ENCODE measurements around the gene DOCK2. TPM values are rescaled to one million over a fixed set of nuclear protein-coding genes. Genes with fewer than 3 reads are reported as not detected.

The DOCK2 gene
- total and polyA plus RNA-seq, 12 donors: 3.3 to 59.5 (median 21.0) TPM

GRCh38 chr5:170039830-170040229 lies 402.8 kb downstream of the DOCK2 start:
- Histone ChIP-seq H3K4me1 (replicated peaks in 1 of 2) (no peaks in the 10 kb centered on the region), H3K27me3 (no peaks in the 10 kb centered on the region), H3K9me3 (replicated peaks in 1 of 3) (no peaks in the 10 kb centered on the region), H3K4me3 (no peak overlapping the region), H3K36me3 (replicated peaks in 1 of 2) (no peaks in the 10 kb centered on the region), H3K27ac (no peak overlapping the region)
- no peak for DNase-seq
- TF ChIP-seq POLR2A (IDR thresholded peaks at IDR 0.05) (no peak), CTCF (IDR thresholded peaks at IDR 0.05) (no peak)
- intact Hi-C loops (cut with DNase I): no loop called here
- WGBS, 4 donors: 77 to 87% (median 84%) methylated on average over 3 of the region's 3 CpGs

GRCh38 chr5:170046241-170046640 lies 409.2 kb downstream of the DOCK2 start:
- Histone ChIP-seq H3K9me3 (replicated peaks in 1 of 3) (no peaks in the 10 kb centered on the region), H3K4me3 (no peak overlapping the region), H3K27ac (no peak overlapping the region), H3K27me3 (no peaks in the 10 kb centered on the region), H3K4me1 (replicated peaks in 1 of 2) (no peaks in the 10 kb centered on the region), H3K36me3 (replicated peaks in 1 of 2) (no peaks in the 10 kb centered on the region)
- intact Hi-C loops (cut with DNase I): no loop called here
- no peak for DNase-seq
- TF ChIP-seq CTCF (IDR thresholded peaks at IDR 0.05) (no peak), POLR2A (IDR thresholded peaks at IDR 0.05) (no peak)
- 62 to 80% (median 71%) methylated on average over 3 of the region's 3 CpGs for WGBS, 4 donors

GRCh38 chr5:170049713-170050112 lies 412.6 kb downstream of the DOCK2 start:
- TF ChIP-seq CTCF (IDR thresholded peaks at IDR 0.05) (no peak), POLR2A (IDR thresholded peaks at IDR 0.05) (no peak)
- no peaks in the 10 kb centered on the region for H3K4me1 ChIP-seq (replicated peaks in 1 of 2)
- no peak for DNase-seq
- no peak overlapping the region for H3K27ac ChIP-seq
- intact Hi-C loops (cut with DNase I): no loop called here
- no peak overlapping the region for H3K4me3 ChIP-seq
- H3K27me3 ChIP-seq: no peaks in the 10 kb centered on the region
- 76 to 93% (median 84%) methylated on average over 3 of the region's 3 CpGs for WGBS, 4 donors
- no peaks in the 10 kb centered on the region for H3K9me3 ChIP-seq (replicated peaks in 1 of 3)
- H3K36me3 ChIP-seq (replicated peaks in 1 of 2): no peaks in the 10 kb centered on the region

- Histone ChIP-seq H3K4me1 (replicated peaks in 1 of 2) (no peaks in the 10 kb centered on the region), H3K4me3 (no peak overlapping the region), H3K9me3 (replicated peaks in 1 of 3) (no peaks in the 10 kb centered on the region), H3K27ac (no peak overlapping the region), H3K36me3 (replicated peaks in 1 of 2) (no peaks in the 10 kb centered on the region), H3K27me3 (no peaks in the 10 kb centered on the region)
- intact Hi-C loops (cut with DNase I): no loop called here
- TF ChIP-seq POLR2A (IDR thresholded peaks at IDR 0.05): no peak
- TF ChIP-seq CTCF (IDR thresholded peaks at IDR 0.05): no peak
- no peak for DNase-seq
- 77 to 88% (median 79%) methylated on average over 1 of the region's 1 CpG for WGBS, 4 donors
Measured at GRCh38 chr5:170053896-170054295, 416.8 kb downstream of the DOCK2 start.

All from adrenal gland (tissue), 12 donors.